Activated T-cell treated with anti-CD3 and anti-CD28 coated beads, Interleukin-2, amount 50 U/mL, for 1 hour (primary cell): ENCODE results near the gene UPK3B.
"Not testable (repeated sequence)": the region's sequence is repeated elsewhere in the genome, so short reads cannot be mapped to it uniquely, and the experiment has no call there.

Experiments
- DNase-seq: peaks from one replicate; pipeline ENCODE4 v3.0.0-alpha.2; 2020

UPK3B gene

GRCh38 chr7:76509931-76510877 is at the start of gene UPK3B:
TSS of gene UPK3B (plus strand) at chr7:76510552. CDS start at chr7:76510653, 101 bp downstream.
- DNase-seq: no peak

GRCh38 chr7:76460767-76461166 is 49.6 kb upstream of the UPK3B start:
- DNase-seq: not testable (repeated sequence)

DNA sequence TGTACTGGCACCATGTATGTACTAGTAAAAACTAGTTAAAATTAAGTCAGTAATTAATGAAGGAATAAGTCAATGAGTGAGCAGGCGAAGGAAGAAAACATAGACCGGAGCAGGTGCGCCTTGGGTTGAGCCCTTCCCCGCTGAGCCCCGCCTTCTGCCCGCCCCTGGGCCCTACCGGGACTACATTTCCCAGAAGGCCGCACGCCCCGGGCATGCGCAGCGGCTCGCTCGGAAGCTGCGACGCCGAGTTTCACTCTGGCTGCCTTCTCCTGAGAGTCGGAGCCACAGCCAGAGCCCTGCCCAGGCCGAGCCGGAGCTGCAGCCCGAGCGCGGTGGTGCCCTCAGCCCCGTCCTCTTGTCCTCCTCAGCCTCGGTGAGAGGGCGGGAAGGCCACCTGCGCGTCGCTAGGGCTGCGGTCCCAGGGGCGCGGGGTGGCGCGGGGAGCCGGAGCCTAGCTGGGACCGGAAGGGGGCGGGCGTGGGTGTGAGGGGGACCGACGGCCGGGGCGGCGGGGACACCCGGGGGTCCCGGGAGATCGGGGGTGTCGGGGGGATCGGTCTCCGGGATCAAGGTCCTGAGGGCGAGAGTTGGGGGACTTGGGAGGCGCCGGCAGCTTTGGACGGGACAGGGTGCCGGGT is 48.8 kb upstream of the UPK3B start, which contains the start of gene DTX2:
Gene DTX2, plus strand, starts transcription at position 246 of the 638 bp plus-strand sequence. CDS start 18,801 bp downstream, outside the sequence.
- peak; percentile 77 for DNase-seq

DNA sequence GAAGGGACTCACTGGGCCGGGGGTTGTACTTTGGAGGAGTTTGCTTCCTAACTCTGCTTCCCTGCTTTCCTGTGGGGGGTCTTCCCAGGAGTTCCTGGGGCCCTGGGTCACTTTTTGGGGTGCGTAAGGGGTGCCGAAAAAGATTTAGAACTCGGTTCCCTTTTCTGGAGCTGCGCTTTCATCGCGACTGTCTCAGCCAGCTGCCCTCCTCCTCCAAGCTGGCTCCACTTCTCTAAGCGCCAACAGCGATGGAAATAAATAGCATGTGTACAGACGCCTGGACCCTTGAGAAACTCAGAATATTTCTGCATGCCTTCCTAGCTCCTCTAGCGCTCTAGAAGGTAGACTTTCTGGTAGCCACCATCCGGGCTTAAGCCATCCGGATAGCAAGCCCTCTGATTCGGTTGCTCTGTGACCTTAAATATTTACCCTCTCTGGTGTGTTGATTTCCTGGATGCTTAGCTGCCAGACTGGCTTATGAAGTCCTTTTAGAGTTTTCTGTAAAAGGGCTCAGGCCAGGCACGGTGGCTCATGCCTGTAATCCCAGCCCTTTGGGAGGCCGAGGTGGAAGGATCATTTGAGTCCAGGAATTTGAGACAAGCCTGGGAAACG is 48.0 kb upstream of the UPK3B start:
- not testable (repeated sequence) for DNase-seq

DNA sequence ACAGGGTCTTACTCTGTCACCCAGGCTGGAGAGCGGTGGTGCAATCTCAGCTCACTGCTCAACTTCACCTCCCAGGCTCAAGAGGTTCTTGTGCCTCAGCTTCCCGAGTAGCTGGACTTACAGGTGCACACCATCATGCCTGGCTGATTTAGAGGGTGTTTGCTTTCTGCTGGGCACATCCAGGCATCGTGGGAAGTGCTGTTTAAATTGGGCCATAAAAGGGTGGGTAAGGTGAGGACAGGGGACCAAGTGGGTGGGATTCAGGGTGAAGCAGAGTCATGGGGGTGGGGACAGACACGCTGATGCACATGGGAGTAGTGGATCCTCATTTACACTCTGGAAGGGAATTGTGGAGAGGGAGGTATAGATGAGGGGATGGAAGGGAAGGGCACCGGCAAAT is 45.4 kb upstream of the UPK3B start:
- not testable (repeated sequence) for DNase-seq

DNA sequence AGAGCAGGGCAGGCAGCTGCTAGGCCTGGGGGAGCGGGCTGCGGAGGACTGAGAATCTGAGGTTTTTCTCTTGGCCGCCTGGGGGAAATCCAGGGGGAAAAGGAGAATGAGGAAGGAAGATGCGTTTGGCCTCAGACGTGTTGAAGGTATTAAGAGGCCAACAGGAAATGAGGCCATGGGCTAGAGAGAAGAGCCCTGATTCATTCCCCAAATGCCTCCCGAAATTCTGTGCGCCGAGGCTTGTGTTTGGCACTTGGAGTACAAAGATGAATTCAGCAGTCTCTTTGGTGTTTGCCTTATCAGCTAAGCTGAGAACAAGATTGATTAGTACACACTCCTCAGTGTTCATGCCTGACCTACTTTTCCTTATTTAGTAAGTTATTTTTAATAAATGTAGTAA is 44.4 kb upstream of the UPK3B start:
- not testable (repeated sequence) for DNase-seq

DNA sequence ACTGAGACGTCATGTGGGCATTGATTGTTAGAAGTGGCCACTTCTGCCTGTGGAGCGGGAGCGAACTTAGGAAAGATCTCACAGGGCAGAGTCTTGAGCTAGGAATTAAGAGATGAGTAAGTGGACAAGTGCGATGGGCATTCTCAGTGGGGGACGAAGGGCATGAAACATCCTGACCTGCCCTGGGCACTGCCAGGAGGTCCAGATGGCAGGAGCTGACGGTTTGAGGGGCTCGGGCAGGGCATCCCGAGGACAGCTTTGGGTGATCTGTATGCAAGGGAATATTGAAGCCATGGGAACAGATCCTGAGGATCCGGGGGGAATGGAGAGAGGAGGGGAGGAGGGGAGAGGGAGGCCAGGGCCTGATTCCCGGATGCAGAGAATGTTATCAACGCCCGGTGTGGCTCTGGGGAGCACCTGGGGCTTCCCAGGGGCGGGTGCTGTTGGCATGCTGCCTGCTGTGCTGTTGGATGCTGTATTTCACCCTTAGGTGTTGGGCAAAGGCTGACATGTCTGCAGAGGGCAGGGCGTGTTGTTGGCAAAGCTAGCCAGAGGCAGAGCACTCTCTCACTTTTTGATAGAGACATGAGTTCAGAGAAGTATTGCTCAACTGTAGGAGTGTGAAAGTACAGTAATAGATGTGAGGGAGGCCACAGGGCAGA is 42.5 kb upstream of the UPK3B start:
- not testable (repeated sequence) for DNase-seq

DNA sequence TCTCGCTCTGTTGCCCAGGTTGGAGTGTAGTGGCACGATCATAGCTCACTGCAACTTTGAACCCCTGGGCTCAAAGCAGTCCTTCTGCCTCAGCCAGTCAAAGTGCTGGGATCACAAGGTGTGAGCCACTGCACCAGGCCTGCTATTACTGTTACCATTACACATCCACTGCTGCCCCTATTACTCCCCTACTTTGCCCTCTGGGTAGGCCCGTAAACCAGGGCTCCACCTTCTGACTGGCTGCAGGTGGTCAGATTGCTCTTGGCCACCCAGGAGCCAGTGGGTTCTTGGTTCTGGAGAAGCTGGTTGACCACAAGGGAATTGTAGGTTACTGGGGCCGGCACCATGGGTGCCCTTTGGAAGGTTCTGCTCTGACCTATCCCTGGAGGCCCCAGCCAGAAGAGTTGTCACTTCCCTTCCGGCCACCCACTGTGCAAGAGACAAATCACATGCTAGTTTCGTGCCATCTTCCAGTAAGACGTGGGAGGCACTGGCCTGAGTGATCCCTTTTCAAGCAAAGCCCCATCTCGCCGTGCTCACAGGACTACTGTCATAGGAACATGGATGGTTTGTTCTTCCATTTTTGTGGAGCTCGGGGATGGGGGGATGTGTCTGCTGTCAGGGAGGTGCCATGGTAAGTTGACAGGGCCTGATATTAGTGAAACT is 38.7 kb upstream of the UPK3B start:
- not testable (repeated sequence) for DNase-seq

GRCh38 chr7:76473097-76473496 is 37.3 kb upstream of the UPK3B start:
- DNase-seq: not testable (repeated sequence)

DNA sequence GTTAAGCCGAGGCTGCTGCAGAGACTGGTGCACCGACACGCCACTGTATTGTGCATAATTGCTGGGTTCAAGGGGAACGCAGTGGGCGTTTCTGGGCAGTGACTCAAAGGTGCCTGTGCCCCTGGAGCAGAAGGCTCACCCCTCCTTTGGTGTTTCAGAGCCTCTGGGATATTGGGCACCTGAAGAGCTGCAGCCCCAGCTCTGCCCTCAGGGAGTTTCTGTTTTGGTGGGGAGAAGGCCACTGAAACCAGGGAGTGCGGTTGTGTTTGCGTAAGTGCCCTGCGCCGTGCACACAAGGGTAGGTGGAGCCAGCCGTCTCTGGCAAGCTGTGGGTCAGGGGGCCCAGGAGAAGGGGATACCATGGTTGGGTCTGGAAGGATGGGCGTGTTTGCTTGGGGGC is 34.1 kb upstream of the UPK3B start:
- DNase-seq: not testable (repeated sequence)

GRCh38 chr7:76476742-76477474 is 33.4 kb upstream of the UPK3B start:
- not testable (repeated sequence) for DNase-seq

DNA sequence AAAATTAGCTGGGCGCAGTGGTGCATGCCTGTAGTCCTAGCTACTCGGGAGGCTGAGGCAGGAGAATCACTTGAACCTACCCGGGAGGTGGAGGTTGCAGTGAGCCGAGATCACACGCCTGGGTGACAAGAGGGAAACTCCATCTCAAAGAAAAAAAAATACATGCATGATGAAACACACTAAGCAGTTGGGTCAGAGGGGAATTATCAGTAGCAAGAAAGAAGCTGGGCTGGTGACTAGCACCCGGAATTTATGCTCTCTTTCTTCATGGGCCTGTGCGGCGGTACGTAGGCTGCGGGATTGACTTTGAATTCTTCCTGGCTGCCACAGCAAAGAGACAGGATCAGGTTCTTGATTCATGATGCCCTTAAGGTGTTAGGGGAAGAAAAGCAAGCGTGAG is 30.7 kb upstream of the UPK3B start:
- DNase-seq: not testable (repeated sequence)

GRCh38 chr7:76480403-76481253 is 29.7 kb upstream of the UPK3B start:
- DNase-seq: not testable (repeated sequence)

DNA sequence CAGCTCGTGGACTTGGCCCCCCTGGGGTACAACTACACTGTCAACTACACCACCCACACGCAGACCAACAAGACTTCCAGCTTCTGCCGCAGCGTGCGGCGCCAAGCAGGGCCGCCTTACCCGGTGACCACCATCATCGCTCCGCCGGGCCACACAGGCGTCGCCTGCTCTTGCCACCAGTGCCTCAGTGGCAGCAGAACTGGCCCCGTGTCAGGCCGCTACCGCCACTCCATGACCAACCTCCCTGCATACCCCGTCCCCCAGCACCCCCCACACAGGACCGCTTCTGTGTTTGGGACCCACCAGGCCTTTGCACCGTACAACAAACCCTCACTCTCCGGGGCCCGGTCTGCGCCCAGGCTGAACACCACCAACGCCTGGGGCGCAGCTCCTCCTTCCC is 27.7 kb upstream of the UPK3B start:
- DNase-seq: not testable (repeated sequence)

GRCh38 chr7:76483081-76483480 is 27.3 kb upstream of the UPK3B start:
- not testable (repeated sequence) for DNase-seq

DNA sequence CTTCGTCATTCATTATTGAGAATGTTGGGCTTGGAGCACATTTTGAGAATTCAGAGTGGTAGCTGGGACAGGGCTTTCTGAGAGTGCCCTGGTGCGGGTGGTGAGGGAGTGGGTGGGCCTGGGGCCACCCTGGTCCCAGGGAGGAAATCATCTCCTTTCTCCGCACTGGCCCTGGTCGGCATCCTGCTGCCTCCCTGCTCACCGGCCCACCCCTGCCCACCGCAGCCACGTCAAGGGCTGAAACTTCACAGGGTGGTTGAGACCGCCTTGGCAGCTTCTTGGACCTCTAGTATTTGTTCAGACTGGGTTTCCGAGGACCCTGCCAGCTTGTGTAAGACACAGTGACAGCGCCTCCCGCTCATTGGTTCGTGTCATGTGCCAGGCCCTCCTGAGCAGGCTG is 25.9 kb upstream of the UPK3B start:
- not testable (repeated sequence) for DNase-seq

DNA sequence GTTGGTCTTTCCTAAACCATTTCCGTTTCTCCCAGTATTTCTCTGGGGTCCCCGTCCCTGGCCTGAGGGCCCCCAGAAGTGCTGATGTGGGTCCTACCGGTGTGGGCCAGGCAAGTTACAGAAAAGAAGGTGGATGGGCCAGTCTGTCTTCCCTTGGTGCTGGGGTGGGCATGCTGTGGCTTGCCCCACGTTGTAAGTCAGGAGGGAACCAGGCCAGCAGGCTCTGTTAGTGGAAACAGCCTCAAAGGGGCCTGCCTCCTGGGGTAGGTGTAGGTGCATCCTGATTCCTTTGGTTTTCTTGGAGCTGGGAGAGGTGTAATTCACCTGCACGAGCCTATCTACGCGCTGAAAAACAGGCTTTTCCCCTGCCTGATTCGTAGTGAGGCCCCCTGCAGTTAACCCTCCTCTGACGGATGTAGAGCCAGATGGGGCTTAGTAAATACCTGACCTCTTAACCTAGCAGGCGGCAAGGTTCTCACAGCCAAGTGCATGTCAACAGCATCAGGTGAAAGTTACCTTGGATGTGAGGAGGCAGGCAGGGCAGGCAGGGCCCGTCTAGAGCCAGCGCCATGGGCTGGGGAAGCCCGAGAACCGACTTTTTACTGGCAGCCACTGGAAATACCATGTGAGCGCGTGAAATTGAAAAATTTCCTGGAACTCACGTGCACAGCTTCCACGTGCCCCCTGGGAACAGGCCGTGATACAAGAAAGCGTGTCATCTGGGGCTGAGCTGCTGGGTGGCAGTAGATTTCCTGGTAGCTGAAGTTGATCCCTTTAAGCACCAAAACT is 24.3 kb upstream of the UPK3B start:
- not testable (repeated sequence) for DNase-seq

DNA sequence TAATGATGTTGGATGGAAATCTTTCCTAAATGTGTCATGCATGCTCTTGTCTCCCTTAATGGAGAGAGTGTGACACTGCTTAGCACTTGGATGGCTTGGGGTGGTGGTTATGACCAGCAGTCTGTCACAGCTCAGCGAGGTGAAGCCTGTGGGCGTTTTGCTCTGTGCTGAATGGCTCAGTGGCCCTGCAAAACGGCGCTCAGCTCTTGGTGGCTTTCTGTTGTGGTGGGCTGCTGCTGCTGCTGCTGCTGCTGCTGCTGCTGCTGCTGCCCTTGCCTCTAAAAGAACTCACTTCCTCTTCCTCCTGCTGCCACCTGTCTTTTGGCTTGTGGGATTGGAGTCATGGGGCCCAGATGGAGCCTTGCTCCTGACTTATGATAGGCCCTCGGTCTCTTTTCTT is 23.7 kb upstream of the UPK3B start:
- DNase-seq: not testable (repeated sequence)

GRCh38 chr7:76487969-76488368 is 22.4 kb upstream of the UPK3B start:
- not testable (repeated sequence) for DNase-seq

DNA sequence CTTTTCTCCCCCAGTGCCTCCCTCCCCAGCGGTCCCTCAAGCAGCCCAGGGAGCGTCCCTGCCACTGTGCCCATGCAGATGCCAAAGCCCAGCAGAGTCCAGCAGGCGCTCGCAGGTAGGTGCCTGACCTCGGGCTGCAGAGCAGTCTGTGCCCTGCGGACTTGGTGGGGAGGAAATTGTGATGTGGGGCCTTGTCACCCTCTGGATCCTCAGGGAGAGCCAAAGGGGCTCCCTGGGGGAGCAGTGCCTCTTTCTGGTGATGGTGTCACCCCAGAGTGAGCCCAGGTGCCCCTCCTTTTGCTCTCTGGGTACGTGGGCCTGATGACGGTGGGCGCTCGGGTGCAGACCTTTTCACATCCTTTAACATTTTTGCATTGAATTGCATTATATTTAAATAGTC is 18.2 kb upstream of the UPK3B start:
- not testable (repeated sequence) for DNase-seq
